NCI-H1092 treated with DMSO at 0.1 percent for 48 hours (cell line): ENCODE measurements around the gene TOGARAM2.

Experiments used
- DNase-seq: peaks from one replicate; lab custom pipeline; 2025; lab: John Stamatoyannopoulos, UW

Gene TOGARAM2

GRCh38 chr2:28997847-28998735 lies 17.0 kb downstream of the TOGARAM2 start:
- no peak for DNase-seq

GRCh38 chr2:29000481-29000880 lies 19.4 kb downstream of the TOGARAM2 start:
- DNase-seq, result no peak

GRCh38 chr2:29000956-29001355 lies 19.9 kb downstream of the TOGARAM2 start:
- no peak for DNase-seq

DNA sequence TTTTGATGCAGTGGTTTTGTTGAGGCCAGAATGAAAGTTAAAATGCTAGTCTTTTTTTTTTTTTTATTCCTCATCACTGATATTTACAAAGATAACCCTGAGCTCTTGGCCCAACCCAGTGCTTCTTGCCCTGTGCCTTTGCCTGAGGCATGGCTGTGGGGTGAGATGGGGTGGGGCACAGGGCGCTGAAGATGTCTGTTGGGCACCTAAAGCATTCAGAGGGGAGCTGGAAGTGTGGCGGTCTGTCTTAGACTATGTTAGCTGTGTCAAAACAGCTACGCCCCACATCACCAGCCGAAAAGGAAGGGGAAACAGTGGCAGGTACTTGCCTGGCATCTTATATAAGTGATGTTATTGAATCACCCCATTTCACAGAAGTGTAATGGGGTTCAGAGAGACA lies 20.7 kb downstream of the TOGARAM2 start:
- no peak for DNase-seq

DNA sequence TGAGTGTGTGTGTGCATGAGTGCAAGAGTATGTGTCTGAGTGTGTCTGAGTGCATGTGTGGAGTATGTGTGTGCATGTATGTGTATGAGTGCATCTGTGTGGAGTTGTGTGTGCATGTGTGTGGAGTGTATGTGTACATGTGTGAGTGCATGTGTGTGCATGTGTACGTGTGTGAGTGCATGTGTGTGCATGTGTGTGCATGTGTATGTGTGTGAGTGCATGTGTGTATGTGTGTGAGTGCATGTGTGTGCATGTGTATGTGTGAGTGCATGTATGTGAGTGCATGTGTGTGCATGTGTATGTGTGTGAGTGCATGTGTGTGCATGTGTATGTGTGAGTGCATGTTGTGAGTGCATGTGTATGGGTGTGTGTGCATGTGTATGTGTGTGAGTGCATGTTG lies 23.7 kb downstream of the TOGARAM2 start:
- DNase-seq, result no peak

DNA sequence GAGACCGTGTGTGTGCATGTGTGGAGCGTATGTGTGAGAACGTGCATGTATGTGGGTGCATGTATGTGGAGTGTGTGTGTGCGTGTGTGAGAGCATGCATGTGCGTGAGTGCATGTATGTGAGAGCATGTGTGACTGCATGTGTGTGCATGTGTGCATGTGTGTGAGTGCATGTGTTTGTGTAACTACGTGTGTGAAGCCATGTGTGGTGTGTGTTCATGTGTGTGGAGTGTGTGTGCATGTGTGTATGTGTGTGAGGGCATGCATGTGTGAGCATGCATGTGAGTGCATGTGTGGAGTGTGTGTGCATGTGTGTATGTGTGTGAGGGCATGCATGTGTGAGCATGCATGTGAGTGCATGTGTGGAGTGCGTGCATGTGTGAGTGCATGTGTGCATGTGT lies 24.2 kb downstream of the TOGARAM2 start:
- DNase-seq, result no peak

DNA sequence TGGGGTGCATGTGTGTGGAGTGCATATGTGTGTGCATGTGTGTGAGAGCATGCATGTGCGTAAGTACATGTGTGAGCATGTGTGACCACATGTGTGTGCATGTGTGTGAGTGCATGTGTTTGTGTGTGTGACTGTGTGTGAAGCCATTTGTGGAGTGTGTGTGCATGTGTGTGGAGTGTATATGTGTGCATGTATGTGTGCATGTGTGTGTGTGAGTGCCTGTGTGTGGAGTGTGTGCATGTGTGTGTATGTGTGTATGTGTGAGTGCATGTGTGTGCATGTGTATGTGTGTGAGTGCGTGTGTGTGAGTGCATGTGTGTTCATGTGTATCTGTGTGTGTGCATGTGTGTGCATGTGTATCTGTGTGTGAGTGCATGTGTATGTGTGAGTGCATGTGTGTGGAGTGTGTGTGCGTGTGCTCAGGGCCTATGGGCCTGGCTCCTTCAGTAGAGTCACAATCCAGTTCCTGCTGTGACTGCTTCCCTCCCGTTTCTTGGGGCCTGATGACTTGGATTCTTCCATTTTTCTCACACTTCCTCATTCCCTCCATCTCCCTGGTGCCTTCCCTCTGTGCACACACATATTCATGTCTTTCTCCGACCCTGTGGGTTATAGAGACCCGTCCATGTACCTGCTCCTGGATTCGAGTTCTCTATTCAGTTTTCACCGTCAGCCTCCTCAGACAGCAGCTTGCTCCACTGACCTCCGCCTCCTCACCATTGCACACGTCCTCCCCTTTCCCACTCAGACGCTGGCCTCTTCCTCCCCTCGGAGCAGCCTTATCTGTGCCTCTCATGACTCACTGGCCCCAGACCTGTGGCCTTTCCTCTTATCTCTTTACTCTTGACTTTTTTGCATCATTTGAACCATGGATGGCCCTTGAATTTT lies 25.2 kb downstream of the TOGARAM2 start:
- DNase-seq, result no peak

DNA sequence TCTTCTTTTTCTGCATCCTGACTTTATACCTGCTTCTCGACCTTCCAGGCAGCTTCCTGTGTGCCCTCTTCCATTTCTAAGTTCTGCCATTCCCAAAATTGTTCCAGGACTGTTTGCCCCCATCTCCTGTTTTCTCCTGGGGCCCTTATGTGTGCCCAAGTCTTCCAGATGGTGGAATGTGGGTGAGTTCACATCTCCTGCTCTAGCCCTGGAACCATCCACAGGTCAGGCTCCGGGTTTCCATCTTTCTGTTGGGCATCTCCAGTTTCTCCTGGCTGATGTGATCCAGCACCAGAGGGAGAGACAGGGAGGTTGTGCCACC lies 25.8 kb downstream of the TOGARAM2 start:
- no peak for DNase-seq

DNA sequence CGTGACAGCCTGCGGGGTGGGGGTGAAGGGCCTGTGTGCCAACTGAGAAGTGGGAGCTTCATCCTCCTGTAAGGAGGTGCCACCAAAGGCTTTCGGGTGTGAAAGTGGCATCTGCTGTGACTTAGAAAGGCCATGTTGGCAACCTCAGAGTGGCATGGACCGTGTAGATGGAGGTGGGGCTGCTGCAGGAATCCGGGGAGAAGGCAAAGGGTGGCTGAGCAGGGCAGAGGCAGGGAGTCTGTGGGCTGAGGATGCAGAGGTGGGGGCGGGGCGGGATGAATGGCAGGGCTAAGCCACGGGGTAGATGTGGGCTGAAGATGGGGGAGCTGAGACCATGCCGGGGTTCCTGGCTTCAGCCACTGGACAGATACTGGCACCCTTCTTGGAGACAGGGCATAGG lies 28.2 kb downstream of the TOGARAM2 start:
- no peak for DNase-seq

DNA sequence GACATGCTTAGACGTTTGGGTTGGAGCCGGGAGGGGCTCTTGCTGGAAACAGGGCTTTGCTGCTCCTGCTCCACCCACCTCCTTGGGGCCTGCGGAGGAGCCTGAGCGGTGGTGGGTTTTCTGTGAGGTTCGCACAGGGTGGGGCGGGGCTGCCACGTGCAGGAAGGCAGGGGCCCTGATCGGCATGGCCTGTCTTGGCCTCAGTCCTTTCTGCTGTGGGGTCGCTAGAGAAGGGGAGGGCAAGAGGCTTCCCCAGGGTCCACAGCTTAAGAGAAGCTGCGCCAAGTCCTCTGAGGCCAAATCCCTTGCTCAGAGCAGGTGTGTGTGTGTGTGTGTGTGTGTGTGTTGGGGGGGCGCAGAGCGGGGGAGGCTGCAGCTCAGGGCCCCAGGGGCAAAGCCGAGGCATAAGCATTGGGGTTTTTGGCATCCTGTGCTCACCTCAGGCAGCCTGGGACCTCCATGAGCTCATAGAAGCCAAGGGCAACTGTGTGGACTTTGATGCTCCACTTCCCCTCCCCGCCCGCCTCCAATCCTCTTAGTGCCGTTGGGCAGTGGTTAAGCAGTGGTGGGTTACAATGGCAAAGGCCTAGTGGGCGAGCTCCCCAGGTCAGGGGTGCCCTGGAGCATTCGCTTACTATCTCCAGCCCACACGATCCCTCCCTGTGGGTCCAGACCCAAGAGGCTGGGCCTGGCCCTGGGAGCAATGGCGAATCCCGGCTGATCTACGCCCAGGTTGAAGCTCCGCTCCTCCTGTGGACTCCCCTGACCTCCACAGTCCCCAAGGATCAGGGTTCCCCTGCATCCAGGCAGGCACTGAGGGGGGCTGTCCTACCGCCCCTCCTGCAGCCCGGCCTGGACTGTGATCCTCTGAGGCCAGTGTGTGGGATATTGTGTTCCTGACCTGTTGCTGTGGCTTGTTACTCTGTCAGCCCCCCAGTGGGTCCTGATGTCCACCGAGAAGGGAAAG lies 28.9 kb downstream of the TOGARAM2 start:
- DNase-seq, result no peak

- no peak for DNase-seq
Measured at GRCh38 chr2:29010946-29011345, 29.8 kb downstream of the TOGARAM2 start.

DNA sequence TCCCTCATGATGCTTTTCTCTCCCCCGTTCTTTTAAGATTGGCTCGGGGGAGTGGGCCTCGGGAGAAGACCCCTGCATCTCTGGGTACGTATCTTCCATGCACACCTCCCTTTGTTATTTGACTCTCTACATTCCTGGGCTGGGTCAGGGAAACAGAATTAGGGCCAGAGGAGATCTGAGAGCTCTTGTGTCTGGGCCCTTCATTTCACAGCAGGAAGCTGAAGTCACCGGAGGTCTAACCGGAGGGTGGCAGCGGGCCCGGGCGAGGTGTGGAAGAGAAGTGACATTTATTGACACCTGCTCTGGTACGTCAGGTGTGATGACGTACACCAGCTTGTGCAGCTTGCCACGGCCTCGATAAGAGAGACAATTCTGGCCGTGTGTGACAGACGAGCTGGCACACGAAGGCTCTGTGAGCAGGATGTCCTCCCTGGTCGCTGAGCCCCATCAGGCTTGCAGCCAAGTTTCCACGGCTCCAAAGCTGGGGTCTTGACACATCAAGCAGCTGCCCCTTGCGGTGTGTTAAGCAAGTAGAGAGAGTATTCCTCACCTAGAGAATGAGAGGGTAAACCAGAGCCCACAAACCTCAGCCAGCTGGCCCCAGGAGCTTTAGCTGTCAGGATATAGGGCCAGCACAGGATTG lies 30.4 kb downstream of the TOGARAM2 start:
- peak; percentile 39 for DNase-seq

DNA sequence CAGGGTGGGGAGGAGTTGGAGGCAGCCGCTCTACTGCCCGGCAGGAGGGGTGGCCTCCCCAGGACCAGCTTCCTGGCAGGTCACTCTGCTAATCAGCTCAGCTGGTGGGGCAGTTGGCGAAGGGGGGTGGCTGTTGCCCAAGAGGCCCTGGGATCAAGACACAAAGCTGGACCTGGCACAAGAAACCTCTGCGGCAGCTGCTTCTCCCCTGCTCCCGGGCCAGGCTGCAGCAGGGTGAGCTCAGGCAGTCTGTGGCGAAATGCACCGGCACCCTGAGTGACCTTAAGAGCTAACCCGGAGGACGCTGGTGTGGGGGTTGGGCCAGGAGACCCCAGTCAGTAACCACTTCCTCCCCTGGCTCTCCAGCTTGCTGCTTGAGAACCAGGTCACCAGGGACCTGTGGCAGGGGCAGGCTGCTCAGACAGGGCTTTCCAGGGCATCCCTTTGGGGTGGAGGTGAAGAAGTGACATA lies 31.1 kb downstream of the TOGARAM2 start:
- no peak for DNase-seq

GRCh38 chr2:29013057-29013780 lies 32.1 kb downstream of the TOGARAM2 start:
- DNase-seq, result no peak

GRCh38 chr2:29014331-29014730 lies 33.2 kb downstream of the TOGARAM2 start:
- DNase-seq, result no peak

DNA sequence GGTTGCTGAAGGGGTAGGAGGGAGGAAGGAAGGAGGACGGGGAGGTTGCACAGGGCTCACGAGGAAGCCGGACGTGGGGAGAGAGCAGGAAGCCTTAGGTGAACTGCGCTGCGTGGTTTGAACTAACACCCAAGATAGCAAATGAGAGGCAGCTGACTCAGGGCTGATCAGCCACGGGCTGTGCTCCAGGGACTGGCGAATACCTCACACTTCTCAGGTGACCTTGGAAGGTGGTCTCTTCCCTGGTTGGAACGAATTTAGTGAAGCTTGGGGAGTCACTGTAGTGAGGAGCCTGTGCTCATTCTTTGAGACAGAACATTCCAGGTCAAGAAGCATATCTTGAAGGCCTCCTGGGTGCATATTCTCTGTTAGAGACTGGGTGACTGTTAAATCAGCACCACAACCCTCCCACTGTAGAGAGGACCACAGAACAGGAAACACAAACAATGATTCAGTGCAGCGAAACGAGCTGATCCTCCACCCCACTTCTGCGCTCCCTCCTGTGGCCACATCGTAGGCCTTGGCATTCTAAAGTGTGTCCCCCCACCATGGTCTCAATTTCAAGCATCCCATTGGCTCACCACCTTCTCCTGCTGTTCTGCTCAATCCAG lies 33.8 kb downstream of the TOGARAM2 start:
- DNase-seq, result no peak

- DNase-seq, result no peak
Measured at GRCh38 chr2:29015701-29016470, 34.8 kb downstream of the TOGARAM2 start.

GRCh38 chr2:29016504-29016903 lies 35.4 kb downstream of the TOGARAM2 start:
- DNase-seq, result no peak

- DNase-seq, result no peak
Measured at GRCh38 chr2:29017716-29018435, 36.8 kb downstream of the TOGARAM2 start.
